Neutrophil (primary cell): Measurements from ENCODE around the gene WDFY4.

Experiments used
- H3K27ac ChIP-seq: fragments of 200-600 bp; sonication (generic); 2 replicates; pipeline ENCODE4 v1.5.1; 2016; ENCODE audit warnings: mild to moderate bottlenecking, moderate library complexity
- H3K27me3 ChIP-seq: fragments of 200-600 bp; sonication (generic); 2 replicates; pipeline ENCODE4 v1.6.0; 2016; ENCODE audit warnings: mild to moderate bottlenecking
- H3K36me3 ChIP-seq: fragments of 200-600 bp; sonication (generic); 2 replicates; pipeline ENCODE4 v1.5.1; 2017
- H3K4me1 ChIP-seq, 2 experiments: fragments of 200-600 bp in 1 of 2; sonication (generic) in 1 of 2; 1 replicate in 1 of 2; 2 replicates in 1 of 2; pipeline versions ENCODE4 v1.5.1 to v1.6.1; 2013 to 2016; ENCODE audit warnings: low read depth in 1 of 2, low read length in 1 of 2, mild to moderate bottlenecking in 1 of 2, moderate library complexity in 1 of 2; ENCODE audit not compliant: control insufficient read depth in 1 of 2, insufficient read depth in 1 of 2
- H3K4me3 ChIP-seq, 2 experiments: fragments of 200-600 bp in 1 of 2; sonication (generic) in 1 of 2; 1 replicate in 1 of 2; 2 replicates in 1 of 2; pipeline ENCODE4 v1.5.1; 2013 to 2016; ENCODE audit warnings: low read depth in 1 of 2, low read length in 1 of 2, mild to moderate bottlenecking in 1 of 2, moderate library complexity in 1 of 2
- H3K9me3 ChIP-seq: fragments of 200-600 bp; sonication (generic); 2 replicates; pipeline ENCODE4 v1.5.1; 2016
- TF ChIP-seq, protein P1 (sequence below): fragments of 200-600 bp; sonication (generic); IDR thresholded peaks from 2 replicates; pipeline ENCODE4 v1.5.1; 2016; ENCODE audit warnings: antibody characterized with exemption

Gene WDFY4

DNA sequence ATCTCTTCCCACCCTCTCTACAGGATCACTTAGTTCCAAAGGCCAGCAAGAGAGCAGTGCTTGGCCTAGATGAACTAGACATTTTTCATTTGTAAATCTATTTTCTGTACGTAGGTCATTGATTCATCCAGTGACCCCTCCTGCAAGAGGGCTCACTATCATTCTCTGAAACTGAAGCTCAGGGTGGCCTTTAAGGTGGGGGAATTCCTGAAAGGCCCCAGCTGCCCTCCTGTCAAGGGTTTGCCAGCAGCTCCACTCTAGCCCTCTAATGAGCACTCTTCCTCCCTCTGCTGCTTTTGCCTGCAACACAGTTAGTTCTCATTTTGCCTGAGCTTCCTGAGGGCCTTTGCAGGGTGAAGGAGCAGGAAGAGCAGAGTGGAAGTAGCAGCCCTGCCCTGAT is 213.8 kb downstream of the WDFY4 start:
- H3K9me3 ChIP-seq = no peaks in the 10 kb centered on the region
- H3K27ac ChIP-seq = no peak overlapping the region
- H3K27me3 ChIP-seq = no peaks in the 10 kb centered on the region
- H3K4me3 ChIP-seq = no peak overlapping the region
- peaks cover 99% of the 10 kb centered on the region for H3K36me3 ChIP-seq
- H3K4me1 ChIP-seq = no peaks in the 10 kb centered on the region
- TF ChIP-seq, protein P1, sequence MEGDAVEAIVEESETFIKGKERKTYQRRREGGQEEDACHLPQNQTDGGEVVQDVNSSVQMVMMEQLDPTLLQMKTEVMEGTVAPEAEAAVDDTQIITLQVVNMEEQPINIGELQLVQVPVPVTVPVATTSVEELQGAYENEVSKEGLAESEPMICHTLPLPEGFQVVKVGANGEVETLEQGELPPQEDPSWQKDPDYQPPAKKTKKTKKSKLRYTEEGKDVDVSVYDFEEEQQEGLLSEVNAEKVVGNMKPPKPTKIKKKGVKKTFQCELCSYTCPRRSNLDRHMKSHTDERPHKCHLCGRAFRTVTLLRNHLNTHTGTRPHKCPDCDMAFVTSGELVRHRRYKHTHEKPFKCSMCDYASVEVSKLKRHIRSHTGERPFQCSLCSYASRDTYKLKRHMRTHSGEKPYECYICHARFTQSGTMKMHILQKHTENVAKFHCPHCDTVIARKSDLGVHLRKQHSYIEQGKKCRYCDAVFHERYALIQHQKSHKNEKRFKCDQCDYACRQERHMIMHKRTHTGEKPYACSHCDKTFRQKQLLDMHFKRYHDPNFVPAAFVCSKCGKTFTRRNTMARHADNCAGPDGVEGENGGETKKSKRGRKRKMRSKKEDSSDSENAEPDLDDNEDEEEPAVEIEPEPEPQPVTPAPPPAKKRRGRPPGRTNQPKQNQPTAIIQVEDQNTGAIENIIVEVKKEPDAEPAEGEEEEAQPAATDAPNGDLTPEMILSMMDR = no peak

DNA sequence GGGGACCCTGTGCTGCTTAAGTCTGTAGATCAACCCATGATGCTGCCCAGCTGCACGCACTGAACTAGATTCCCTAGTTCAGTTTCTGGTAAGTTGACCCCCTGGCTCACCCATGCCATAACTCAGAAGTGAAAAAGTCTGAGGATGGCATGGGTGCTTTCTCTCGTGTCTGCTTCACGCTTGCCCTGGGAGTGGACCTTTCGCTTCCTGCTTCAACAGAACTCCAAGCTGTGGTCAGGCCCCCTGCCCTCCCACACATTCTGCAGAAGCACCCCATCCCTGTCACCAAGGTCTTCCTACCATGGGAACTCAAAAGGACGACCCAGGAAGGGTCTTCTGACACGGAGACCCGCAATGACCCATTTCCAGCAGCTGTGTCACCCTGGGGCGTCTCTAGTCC is 215.1 kb downstream of the WDFY4 start:
- Histone ChIP-seq H3K27ac (no peak overlapping the region), H3K36me3 (peaks cover 99% of the 10 kb centered on the region), H3K9me3 (no peaks in the 10 kb centered on the region), H3K4me3 (no peak overlapping the region), H3K4me1 (no peaks in the 10 kb centered on the region), H3K27me3 (no peaks in the 10 kb centered on the region)
- TF ChIP-seq, protein P1 = no peak

DNA sequence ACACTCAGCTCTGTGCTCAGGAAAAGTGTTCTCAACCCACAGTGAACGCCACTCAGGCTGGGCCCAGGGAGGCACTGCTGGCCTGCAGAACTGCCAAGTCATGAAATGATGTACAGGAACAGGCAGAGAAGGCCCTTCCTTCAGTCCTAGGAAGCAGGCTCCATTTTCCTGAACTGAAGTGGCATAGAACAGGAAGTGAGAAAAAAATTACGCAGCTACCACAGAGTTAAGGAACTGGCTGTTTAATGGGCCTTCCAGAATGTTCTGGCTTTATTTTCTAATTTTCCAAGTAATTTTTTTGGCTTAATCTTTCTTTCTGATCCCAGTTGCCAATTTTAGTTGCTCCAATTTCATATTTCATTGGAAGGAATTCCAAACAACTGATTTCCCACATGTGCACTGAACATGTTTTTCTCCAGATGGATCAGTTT is 215.7 kb downstream of the WDFY4 start:
- Histone ChIP-seq H3K27me3 (no peaks in the 10 kb centered on the region), H3K4me1 (no peaks in the 10 kb centered on the region), H3K36me3 (peaks cover 99% of the 10 kb centered on the region), H3K4me3 (no peak overlapping the region), H3K9me3 (no peaks in the 10 kb centered on the region), H3K27ac (no peak overlapping the region)
- TF ChIP-seq, protein P1 = no peak

DNA sequence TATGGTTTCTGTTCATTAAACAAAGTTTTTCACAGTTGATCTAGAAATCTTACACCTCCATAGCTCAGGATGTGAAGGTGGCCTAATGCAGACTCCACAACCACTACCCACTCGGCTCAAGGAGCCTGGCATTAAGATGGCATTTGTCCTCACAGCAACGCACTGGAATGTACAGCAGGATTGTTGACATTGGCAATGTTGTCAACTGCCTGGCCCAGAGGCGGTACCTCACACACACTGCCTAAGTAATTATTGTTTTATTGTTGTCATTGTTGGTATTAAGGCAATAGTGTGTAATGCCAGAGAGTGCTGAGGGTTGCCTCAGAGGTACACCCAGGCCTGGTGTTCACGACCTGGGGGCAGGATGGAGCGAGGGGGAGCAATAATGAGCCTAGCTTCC is 216.6 kb downstream of the WDFY4 start:
- Histone ChIP-seq H3K27ac (no peak overlapping the region), H3K27me3 (no peaks in the 10 kb centered on the region), H3K9me3 (no peaks in the 10 kb centered on the region), H3K4me1 (no peaks in the 10 kb centered on the region), H3K36me3 (peaks cover 99% of the 10 kb centered on the region), H3K4me3 (no peak overlapping the region)
- TF ChIP-seq, protein P1 = no peak

DNA sequence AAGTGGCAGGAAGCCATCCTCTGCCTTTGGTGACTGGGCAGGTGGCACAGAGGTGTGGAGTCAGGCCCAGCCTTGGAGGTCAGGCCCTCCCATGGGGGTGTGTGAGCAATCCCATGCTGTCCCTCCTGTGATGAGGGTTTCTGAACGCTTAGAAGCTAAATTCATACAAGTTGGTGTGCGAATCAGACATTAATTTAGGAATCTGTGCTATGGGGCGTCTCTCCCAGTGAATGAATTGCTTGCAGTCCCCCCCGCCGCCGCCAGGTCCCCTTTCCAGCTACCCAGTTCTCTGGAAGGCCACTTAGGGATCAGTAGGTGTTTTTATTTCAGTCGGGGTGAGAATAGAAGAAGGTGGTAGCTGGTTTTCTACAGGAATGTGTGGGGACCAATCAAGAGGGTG is 217.4 kb downstream of the WDFY4 start:
- no peak overlapping the region for H3K27ac ChIP-seq
- no peaks in the 10 kb centered on the region for H3K27me3 ChIP-seq
- H3K4me1 ChIP-seq = no peaks in the 10 kb centered on the region
- peaks cover 95% of the 10 kb centered on the region for H3K36me3 ChIP-seq
- TF ChIP-seq, protein P1 = no peak
- H3K9me3 ChIP-seq = no peaks in the 10 kb centered on the region
- H3K4me3 ChIP-seq = no peak overlapping the region

DNA sequence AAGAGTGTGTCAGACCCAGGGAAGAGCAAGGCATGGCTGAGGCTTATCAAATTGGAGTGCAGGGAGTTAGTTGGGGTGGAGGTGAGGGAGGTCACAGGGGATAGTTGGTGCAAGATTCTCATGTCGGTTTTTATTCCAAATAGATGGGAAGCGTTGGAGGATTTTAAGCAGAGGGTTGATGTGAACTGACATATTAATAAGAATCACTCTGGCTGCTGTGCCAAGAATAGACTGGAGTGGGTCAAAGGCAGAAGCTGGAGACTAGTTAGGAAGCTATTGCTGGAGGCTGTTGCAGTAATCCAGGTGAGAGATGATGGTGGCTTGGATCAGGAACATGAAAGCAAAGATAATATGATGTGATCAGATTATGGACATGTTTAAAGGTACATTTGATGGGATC is 218.5 kb downstream of the WDFY4 start:
- Histone ChIP-seq H3K36me3 (peaks cover 91% of the 10 kb centered on the region), H3K4me3 (no peak overlapping the region)

More for the DNA sequence above, 218.5 kb downstream of the WDFY4 start:
- H3K9me3 ChIP-seq = no peaks in the 10 kb centered on the region
- H3K27me3 ChIP-seq = no peaks in the 10 kb centered on the region
- TF ChIP-seq, protein P1 = no peak
- H3K27ac ChIP-seq = no peak overlapping the region
- no peaks in the 10 kb centered on the region for H3K4me1 ChIP-seq
